ENCODE measurements around the gene BOLA2B. TPM values are rescaled to one million over a fixed set of nuclear protein-coding genes. Genes with fewer than 3 reads are reported as not detected.

The BOLA2B gene
- total RNA-seq, 1 experiment from 2014 or later = 180 TPM

GRCh38 chr16:30149250-30149930, 44.1 kb downstream of the BOLA2B start:
- intact Hi-C loops (cut with micrococcal nuclease) = no loop called here
- no peak overlapping the region for H2AFZ ChIP-seq (ENCODE audit: low read depth, low read length, poor library complexity, severe bottlenecking)
- H3K9me2 ChIP-seq (ENCODE audit: insufficient read depth) = no peaks in the 10 kb centered on the region
- TF ChIP-seq SP1 (IDR thresholded peaks at IDR 0.05; ENCODE audit: low read depth) = no peak
- no peak for TF ChIP-seq POLR2AphosphoS5 (IDR thresholded peaks at IDR 0.05; ENCODE audit: low read depth, low read length)
- TF ChIP-seq FOSL1 (IDR thresholded peaks at IDR 0.05; ENCODE audit: low read depth) = no peak
- TF ChIP-seq CEBPB (IDR thresholded peaks at IDR 0.05; ENCODE audit: low read depth) = no peak
- TF ChIP-seq ZFX (IDR thresholded peaks at IDR 0.05) = no peak
- no peak for TF ChIP-seq EGR1 (IDR thresholded peaks at IDR 0.05; ENCODE audit: low read depth)
- TF ChIP-seq ZNF274 (IDR thresholded peaks at IDR 0.05; ENCODE audit: low read depth, low read length) = no peak
- TF ChIP-seq CBX3 (IDR thresholded peaks at IDR 0.05; ENCODE audit: low read depth) = no peak
- TF ChIP-seq YY1 (IDR thresholded peaks at IDR 0.05; ENCODE audit: extremely low read depth, insufficient replicate concordance, low read depth, low read length) = no peak
- TF ChIP-seq TCF7L2 (IDR thresholded peaks at IDR 0.05; ENCODE audit: borderline replicate concordance, extremely low read depth, insufficient read depth, insufficient read length) = no peak
- TF ChIP-seq, protein P1, sequence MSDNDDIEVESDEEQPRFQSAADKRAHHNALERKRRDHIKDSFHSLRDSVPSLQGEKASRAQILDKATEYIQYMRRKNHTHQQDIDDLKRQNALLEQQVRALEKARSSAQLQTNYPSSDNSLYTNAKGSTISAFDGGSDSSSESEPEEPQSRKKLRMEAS (IDR thresholded peaks at IDR 0.05) = no peak
- TF ChIP-seq, protein P2, sequence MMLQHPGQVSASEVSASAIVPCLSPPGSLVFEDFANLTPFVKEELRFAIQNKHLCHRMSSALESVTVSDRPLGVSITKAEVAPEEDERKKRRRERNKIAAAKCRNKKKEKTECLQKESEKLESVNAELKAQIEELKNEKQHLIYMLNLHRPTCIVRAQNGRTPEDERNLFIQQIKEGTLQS (IDR thresholded peaks at IDR 0.05) = no peak
- no peak for TF ChIP-seq ELF1 (IDR thresholded peaks at IDR 0.05; ENCODE audit: borderline replicate concordance, low read depth)
- TF ChIP-seq EZH2 (IDR thresholded peaks at IDR 0.05) = no peak
- TF ChIP-seq SRF (IDR thresholded peaks at IDR 0.05; ENCODE audit: low read depth) = no peak
- no peak for TF ChIP-seq CTCF (IDR thresholded peaks at IDR 0.05 in 2 of 3, conservative IDR thresholded peaks at IDR 0.05 in 1 of 3; ENCODE audit: borderline replicate concordance in 1 of 3, insufficient read depth in 1 of 3, low read depth in 2 of 3, low read length in 2 of 3)
- TF ChIP-seq POLR2A (IDR thresholded peaks at IDR 0.05; ENCODE audit: borderline replicate concordance, extremely low read depth, insufficient read depth, insufficient read length) = no peak
- no peaks in the 10 kb centered on the region for H3K36me3 ChIP-seq (ENCODE audit: control insufficient read depth in 1 of 2, insufficient read depth in 2 of 2, low read length in 2 of 2)
- CTCF ChIA-PET = no interaction called here
- no peaks in the 10 kb centered on the region for H3K27me3 ChIP-seq (ENCODE audit: insufficient read depth, low read length)
- H3K79me2 ChIP-seq (ENCODE audit: insufficient read depth, low read length) = no peaks in the 10 kb centered on the region
- DNase-seq (ENCODE audit: low read depth, low spot score) (no peak), ATAC-seq (no peak)
- POLR2A ChIA-PET = no interaction called here
- H3K9ac ChIP-seq (ENCODE audit: low read length) = no peak overlapping the region
- H3K27ac ChIP-seq (ENCODE audit: low read depth, low read length) = no peak overlapping the region
- RAD21 ChIA-PET (ENCODE audit: low non-redundant PET in 1 of 2, low total read pairs in 2 of 2, uncharacterized antibody in 2 of 2, unreplicated experiment in 2 of 2) = no interaction called here
- H3K4me3 ChIP-seq (replicated peaks in 1 of 2; ENCODE audit: low read depth in 1 of 2, low read length in 2 of 2) = no peak overlapping the region
- BruUV-seq (replicated peaks) = no TSS peak
- H3K9me3 ChIP-seq (ENCODE audit: control insufficient read depth in 1 of 2, insufficient read depth in 1 of 2, low read depth in 1 of 2, low read length in 2 of 2) = peaks cover 0 to 4% of the 10 kb centered on the region in 2 experiments; a peak in 2 of 4 replicates
- no peaks in the 10 kb centered on the region for H3K4me1 ChIP-seq (ENCODE audit: control insufficient read depth in 1 of 2, insufficient read depth in 2 of 2, low read length in 2 of 2)
- no peaks in the 10 kb centered on the region for H4K20me1 ChIP-seq (ENCODE audit: insufficient read depth)
- H3K4me2 ChIP-seq (ENCODE audit: low read length) = no peak overlapping the region
